ENCODE data around the gene KCTD6. TPM values are rescaled to one million over a fixed set of nuclear protein-coding genes. Genes with fewer than 3 reads are reported as not detected.
A peak's percentile ranks its signal among the peaks of the same experiment; 100 is the strongest.

KCTD6 gene
- polyA plus RNA-seq, 1 donor from 2014 or later, result 64.0 TPM

GRCh38 chr3:58492494-58492905 lies 604 bp downstream of the KCTD6 start:
- H4K20me1 ChIP-seq (ENCODE audit: insufficient read depth), result no peaks in the 10 kb centered on the region
- peak overlapping the region; percentile 87 for H3K4me2 ChIP-seq (ENCODE audit: low read length)
- peak overlapping the region; percentile 73 for H3K9ac ChIP-seq (ENCODE audit: low read length)
- H3F3A ChIP-seq (ENCODE audit: insufficient read depth, low read length, poor library complexity, severe bottlenecking), result no peaks in the 10 kb centered on the region
- H3K9me3 ChIP-seq (ENCODE audit: low read length), result no peaks in the 10 kb centered on the region
- peak overlapping the region; percentile 24 for H2AFZ ChIP-seq (ENCODE audit: low read depth, low read length)
- TF ChIP-seq EZH2 (IDR thresholded peaks at IDR 0.05; ENCODE audit: borderline replicate concordance, insufficient read depth, low read length, poor library complexity, severe bottlenecking), result no peak
- TF ChIP-seq EP300 (conservative IDR thresholded peaks at IDR 0.05; ENCODE audit: poor library complexity, severe bottlenecking), result no peak
- peak; percentile 14 for TF ChIP-seq MXI1 (conservative IDR thresholded peaks at IDR 0.05; ENCODE audit: poor library complexity, severe bottlenecking)
- peak; percentile 45 for TF ChIP-seq POLR2AphosphoS5 (IDR thresholded peaks at IDR 0.05)
- H3K27ac ChIP-seq (ENCODE audit: low read length), result no peak overlapping the region
- H3K9me2 ChIP-seq (ENCODE audit: insufficient read depth, low read length), result no peaks in the 10 kb centered on the region
- peaks cover 47% of the 10 kb centered on the region for H3K79me2 ChIP-seq (replicated peaks; ENCODE audit: insufficient read depth, low read length)
- H3K4me3 ChIP-seq (ENCODE audit: low read length), result peak overlapping the region; percentile 74
- H3K36me3 ChIP-seq (ENCODE audit: insufficient read depth, low read length), result no peaks in the 10 kb centered on the region
- no peaks in the 10 kb centered on the region for H3K27me3 ChIP-seq (ENCODE audit: insufficient read depth, low read depth, low read length)

GRCh38 chr3:58494107-58494506 lies 2.2 kb downstream of the KCTD6 start:
- no peak for TF ChIP-seq MXI1 (conservative IDR thresholded peaks at IDR 0.05; ENCODE audit: poor library complexity, severe bottlenecking)
- no peak for TF ChIP-seq EP300 (conservative IDR thresholded peaks at IDR 0.05; ENCODE audit: poor library complexity, severe bottlenecking)
- TF ChIP-seq POLR2AphosphoS5 (IDR thresholded peaks at IDR 0.05), result no peak
- TF ChIP-seq SMC3 (conservative IDR thresholded peaks at IDR 0.05; ENCODE audit: poor library complexity), result no peak
- no peak for TF ChIP-seq REST (IDR thresholded peaks at IDR 0.05; ENCODE audit: borderline replicate concordance)
- TF ChIP-seq CTCF (IDR thresholded peaks at IDR 0.05; ENCODE audit: poor library complexity, severe bottlenecking), result no peak
- no peak for TF ChIP-seq RAD21 (conservative IDR thresholded peaks at IDR 0.05)
- TF ChIP-seq TAF1 (IDR thresholded peaks at IDR 0.05; ENCODE audit: low read depth), result no peak
- TF ChIP-seq EZH2 (IDR thresholded peaks at IDR 0.05; ENCODE audit: borderline replicate concordance, insufficient read depth, low read length, poor library complexity, severe bottlenecking), result no peak
- no peak overlapping the region for H2AFZ ChIP-seq (ENCODE audit: low read depth, low read length)
- peak overlapping the region; percentile 87 for H3K4me2 ChIP-seq (ENCODE audit: low read length)
- no peaks in the 10 kb centered on the region for H3K36me3 ChIP-seq (ENCODE audit: insufficient read depth, low read length)
- no peaks in the 10 kb centered on the region for H3F3A ChIP-seq (ENCODE audit: insufficient read depth, low read length, poor library complexity, severe bottlenecking)
- H3K9me2 ChIP-seq (ENCODE audit: insufficient read depth, low read length), result no peaks in the 10 kb centered on the region
- no peak overlapping the region for H3K9ac ChIP-seq (ENCODE audit: low read length)
- no peaks in the 10 kb centered on the region for H4K20me1 ChIP-seq (ENCODE audit: insufficient read depth)
- H3K4me3 ChIP-seq (ENCODE audit: low read length), result peak overlapping the region; percentile 74
- no peaks in the 10 kb centered on the region for H3K9me3 ChIP-seq (ENCODE audit: low read length)
- H3K79me2 ChIP-seq (replicated peaks; ENCODE audit: insufficient read depth, low read length), result peaks cover 47% of the 10 kb centered on the region
- H3K27ac ChIP-seq (ENCODE audit: low read length), result no peak overlapping the region
- H3K27me3 ChIP-seq (ENCODE audit: insufficient read depth, low read depth, low read length), result no peaks in the 10 kb centered on the region

Data from neural cell (in vitro differentiated cells).